GOT3 (cell line): Measurements from ENCODE around the gene CDC42EP5.
"Not testable (repeated sequence)": the region's sequence is repeated elsewhere in the genome, so short reads cannot be mapped to it uniquely, and the experiment has no call there.

ENCODE experiments used
- DNase-seq: peaks from one replicate; lab custom pipeline; 2025; ENCODE audit warnings: mixed read lengths; lab: John Stamatoyannopoulos, UW

CDC42EP5 gene

DNA sequence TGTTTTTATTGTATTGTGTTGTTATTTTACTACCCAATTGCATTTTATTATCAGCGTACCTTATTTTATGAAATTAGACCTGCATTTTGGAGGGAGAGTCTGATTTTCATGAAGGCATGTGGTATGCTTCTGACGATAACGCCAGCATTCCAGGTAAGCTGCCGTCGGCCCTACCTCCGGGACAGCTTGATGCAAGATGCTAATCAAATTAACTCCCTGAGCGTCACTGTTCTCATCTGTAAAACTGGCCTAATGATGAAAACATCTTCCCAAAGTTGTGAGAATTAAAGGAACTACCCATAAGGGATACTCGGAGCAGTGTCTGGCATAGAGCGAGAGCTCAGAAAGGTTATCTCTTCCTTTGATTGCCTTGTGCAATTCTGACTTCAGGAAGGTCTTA is 16.7 kb upstream of the CDC42EP5 start:
- no peak for DNase-seq

DNA sequence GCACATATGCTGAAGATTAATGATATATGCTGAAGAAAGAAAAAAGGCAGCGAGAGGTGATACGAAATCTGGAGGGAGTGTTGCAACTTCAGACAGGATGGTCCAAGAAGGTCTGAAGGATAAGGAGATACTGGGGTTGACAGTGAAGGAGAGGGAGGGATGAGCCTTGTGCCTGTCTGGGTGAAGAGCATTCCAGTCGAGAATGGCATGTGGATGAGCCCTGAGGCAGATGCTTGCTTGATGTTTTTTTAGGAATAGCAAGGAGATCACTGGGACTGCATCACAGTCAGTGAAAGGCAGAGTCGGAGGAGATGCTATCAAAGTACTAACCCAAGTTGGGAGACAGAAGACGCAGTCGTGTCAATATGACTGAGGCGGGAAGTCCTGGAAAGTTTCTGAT is 16.2 kb upstream of the CDC42EP5 start:
- DNase-seq, result no peak

DNA sequence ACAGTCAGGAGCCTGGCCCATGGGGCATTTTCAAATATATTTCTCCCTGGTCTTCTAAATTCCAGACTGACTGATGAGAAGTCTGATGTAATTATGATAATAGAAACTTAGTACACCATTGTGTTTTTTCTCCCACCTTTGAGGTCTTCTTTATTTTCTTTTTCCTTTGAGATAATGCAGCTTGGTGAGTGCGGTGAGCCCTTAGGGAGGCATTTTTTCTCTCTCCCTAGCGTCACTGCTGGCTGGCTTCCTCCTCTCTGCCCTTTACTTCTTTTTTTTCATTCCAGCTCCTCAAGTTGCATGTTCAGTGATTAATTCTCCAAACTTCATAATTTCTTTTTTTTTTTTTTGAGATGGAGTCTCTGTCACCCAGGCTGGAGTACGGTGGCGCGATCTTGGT is 12.8 kb upstream of the CDC42EP5 start:
- DNase-seq, result no peak

DNA sequence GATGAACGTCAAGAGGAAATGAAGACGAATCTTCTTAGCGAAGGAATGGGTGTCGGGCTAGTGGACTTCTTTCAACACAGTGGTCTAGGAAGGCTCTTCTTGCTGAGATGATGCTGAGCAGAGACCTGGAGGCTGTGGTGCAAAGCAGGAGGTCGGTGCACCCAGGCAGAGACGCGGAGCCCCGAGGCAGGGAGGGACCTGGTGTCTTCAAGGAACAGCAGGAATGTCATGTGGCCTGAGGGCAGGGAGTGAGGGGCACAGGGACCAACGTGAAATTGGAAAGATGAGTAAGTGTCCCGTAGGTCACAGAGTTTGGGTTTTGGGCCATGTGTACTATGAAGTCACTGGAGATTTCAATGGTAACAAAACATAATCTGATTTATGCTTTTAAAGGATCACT is 11.4 kb upstream of the CDC42EP5 start:
- no peak for DNase-seq

DNA sequence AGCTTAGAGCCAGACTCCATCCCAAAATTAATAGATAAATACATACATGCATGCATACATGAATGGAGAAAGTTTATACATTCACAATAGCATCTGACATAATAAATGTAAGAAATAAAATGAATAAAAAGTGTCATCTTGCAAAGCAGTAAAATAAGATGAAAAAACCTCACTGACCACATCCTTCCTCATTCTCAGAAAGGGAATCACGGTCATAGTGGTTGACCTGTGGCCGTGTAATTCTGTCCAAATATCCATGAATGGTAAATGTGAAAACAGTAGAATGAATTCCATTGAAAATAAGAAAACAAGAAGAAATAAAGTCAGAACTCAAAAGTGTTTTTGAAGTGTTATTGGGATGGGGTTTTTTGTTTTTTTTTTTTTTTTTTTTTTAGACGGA is 9.8 kb upstream of the CDC42EP5 start:
- no peak for DNase-seq

DNA sequence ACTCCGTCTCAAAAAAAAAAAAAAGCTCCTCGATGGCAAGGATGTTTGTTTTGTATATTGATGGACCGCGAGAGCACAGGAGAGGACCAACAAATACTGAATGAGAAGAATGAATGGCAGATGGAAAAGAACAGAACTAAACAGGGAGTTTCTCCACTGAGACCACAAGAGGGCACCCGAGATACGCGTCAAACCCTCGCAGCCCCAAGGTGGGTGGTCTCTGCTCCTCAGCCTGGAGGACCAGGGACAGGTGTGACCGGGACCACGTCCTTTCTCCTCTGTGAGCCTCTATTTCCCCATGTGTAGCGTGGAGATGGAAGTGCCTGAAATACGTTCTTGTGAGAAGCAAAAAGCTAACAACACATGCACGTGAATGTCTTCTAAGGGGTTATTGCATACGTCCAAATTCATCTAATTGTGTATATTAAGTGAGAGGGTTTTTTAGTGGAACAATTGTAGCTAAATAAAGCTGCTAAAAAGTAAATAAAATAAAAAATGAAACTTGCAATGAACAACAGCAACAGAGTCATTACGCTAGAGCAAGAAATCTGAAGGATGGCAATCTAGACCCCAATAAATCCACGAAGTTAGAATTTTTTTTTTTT is 8.3 kb upstream of the CDC42EP5 start:
- DNase-seq, result no peak

DNA sequence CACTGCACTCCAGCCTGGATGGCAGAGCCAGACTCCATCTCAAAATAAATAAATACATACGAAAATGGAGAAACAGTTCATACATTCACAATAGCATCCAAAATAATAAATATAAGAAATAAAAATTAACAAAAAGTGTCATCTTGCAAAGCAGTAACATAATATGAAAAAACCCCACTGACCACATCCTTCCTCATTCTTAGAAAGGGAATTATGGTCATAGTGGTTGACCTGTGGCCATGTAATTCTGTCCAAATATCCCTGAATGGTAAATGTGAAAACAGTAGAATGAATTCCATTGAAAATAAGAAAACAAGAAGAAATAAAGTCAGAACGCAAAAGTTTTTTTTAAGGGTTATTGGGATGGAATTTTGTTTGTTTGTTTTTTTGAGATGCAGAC is 7.0 kb upstream of the CDC42EP5 start:
- no peak for DNase-seq

DNA sequence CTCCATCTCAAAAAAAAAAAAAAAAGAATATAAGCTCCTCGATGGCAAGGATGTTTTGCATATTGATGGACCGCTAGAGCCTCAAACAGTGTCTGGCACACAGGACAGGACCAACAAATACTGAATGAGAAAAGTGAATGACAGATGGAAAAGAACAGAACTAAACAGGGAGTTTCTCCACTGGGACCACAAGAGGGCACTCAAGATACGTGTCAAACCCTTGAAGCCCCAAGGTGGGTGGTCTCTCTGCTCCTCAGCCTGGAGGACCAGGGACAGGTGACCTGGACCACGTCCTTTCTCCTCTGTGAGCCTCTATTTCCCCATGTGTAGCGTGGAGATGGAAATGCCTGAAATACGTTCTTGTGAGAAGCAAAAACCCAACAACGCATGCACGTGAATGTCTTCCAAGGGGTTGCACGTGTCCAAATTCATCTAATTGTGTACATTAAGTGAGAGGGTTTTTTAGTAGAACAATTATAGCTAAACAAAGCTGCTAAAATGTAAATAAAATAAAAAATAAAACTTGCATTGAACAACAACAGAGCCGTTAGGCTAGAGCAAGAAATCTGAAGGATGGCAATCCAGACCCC is 5.7 kb upstream of the CDC42EP5 start:
- DNase-seq, result no peak

DNA sequence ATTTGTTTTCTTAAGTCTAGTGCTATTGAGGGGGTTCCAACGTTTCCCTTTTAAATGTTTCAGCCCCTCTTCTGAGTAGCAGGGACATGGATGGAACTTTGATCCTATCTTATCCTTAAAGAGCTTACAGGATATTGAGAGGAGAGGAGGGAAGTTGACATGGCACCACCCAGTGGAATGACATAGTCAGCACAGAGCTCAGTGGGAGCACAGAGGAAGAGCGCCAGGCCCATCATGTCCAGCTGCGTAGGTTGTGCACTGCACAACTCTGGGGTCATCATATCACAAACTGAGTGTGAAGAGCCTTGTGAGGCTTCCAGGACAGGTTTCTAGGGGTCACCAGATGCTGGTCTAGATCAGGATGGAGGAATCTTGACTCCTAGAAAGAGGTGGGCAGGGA is 4.6 kb upstream of the CDC42EP5 start:
- no peak for DNase-seq

DNA sequence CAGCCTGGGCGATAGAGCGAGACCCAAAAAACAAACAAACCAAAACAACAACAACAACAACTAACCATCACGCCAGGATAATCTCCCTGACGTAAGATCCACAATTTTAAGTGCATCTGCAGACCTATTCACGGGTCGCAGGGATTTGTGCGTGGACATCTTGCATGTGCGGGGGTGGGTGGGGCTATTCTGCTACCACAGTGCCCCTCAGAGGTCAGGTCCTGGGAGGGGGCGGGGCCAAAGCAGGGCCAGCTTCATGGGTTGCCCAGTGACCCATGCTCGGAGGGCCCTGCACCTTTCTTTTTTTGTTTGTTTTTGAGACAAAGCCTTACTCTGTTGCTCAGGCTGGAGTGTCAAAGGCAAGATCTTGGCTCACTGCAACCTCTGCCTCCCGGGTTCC is 2.6 kb upstream of the CDC42EP5 start:
- no peak for DNase-seq

DNA sequence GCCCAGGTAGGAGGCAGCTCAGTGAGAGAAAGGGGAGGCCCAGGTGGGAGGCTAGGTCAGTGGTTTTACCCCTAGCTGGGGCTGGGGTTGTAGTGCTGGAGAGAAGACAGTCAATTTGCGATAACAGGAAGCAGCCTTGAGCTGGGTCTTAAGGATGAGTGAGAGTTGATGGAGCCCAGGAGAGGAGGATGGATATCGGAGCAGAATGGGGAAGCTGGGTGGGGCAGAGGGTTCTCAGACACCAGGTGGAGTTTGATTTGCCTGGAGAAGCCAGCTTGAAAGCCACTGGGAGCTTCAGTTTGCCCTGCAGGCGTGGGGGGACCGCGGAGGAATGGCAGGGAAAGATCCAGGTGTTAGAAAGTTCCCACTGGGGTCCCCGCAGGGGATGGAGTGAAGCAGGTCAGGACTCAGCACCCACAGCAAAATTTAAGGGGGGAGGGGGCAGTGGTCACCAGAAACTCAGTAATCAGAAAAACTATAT is 836 bp upstream of the CDC42EP5 start:
- no peak for DNase-seq

DNA sequence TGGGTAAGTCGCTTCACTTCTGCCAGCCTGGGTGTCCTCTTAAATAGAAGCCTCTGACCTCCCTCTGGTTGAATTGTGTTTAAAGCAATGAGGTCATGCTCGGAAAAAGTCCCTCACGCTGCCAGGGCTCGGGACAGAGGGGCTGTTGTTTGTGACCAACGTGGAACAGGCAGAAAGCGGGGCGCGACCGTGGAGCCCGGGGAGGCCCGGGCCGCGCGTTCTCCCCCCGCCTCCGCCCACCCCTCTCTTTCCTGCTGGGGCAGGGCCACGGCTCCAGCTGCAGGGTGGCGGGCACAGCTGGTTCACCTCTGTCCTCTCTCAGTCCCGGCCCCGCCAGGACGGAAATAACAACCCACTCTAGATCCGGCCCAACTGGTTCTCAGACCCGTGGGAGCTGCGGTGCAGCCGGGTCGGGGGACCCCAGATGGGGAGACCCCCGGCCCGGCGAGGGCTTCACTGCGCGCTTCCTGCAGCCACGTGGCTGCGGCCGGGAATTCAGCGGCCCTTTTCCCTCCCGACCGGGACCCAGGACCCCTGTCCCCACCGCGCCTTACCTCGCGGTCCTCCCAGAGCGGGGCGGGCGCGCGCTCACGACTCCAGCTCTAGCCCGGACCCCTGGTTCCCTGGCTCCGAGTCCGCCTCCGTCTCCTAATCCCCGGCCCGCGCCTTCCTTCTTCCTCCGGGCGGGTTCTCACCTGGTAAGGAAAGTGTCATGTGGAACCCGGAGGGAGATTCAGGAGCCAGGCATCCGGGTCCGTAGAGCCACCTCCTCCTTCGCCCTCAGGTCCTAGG is 1.9 kb downstream of the CDC42EP5 start:
- no peak for DNase-seq

DNA sequence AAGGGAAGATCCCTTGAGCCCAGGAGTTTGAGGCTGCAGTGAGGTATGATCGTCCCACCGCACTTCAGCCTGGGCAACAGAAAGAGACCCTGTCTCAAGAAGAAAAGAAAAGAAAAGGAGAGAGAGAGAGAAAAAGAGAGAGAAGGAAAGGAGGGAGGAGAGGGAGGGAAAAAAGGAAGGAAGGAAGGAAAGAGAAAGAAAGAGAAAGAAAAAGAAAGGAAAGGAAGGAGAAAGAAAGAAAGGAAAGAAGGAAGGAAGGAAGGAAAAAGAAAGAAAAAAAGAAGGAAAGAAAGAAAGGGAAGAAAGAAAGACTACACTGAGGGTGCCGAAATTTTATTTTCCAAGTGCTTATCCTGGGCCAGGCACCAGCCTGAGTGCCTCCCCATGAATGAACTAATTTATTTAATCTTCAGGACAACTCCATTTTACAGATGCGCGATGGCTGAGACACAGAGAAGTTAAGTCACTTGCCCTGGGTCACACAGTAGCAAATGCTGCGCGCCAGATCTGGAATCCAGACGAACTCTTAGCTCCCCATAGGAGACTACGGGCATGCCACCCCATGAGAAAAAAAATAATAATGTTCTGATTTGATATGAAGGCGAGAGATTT is 2.7 kb downstream of the CDC42EP5 start:
- DNase-seq, result no peak

DNA sequence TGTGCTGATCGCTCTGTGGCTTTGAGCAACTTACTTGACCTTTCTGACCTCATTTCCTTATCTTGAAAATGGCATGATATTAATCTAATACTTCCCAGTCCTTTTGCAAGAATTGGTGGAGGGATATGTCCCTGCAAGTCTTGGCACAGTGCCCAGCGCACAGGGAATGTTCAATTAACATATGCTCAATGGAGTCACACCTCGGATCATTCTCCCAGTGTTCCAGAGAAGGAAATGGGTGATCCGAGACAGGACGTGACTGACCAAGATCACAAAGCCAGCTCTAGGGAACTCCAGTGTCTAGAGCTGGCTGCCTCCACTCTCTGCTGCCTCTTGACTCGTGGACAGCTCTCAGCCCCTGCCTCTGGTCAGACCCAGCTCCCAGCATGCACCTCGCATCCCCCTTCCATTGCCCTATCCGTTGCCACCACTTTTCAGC is 3.6 kb downstream of the CDC42EP5 start:
- no peak for DNase-seq

DNA sequence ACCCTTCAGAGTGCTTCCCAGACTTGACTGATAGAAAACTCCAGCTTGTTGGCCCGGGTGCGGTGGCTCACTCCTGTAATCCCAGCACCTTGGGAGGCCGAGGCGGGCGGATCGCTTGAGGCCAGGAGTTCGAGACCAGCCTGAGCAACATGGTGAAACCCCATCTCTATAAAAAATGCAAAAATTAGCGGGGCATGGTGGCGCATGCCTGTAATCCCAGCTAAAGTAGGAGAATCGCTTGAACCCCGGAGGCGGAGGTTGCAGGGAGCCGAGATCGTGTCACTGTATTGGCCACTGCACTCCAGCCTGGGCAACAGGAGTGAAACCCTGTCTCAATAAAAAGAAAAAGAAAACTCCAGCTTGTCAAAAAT is 7.0 kb downstream of the CDC42EP5 start:
- DNase-seq, result not testable (repeated sequence)

DNA sequence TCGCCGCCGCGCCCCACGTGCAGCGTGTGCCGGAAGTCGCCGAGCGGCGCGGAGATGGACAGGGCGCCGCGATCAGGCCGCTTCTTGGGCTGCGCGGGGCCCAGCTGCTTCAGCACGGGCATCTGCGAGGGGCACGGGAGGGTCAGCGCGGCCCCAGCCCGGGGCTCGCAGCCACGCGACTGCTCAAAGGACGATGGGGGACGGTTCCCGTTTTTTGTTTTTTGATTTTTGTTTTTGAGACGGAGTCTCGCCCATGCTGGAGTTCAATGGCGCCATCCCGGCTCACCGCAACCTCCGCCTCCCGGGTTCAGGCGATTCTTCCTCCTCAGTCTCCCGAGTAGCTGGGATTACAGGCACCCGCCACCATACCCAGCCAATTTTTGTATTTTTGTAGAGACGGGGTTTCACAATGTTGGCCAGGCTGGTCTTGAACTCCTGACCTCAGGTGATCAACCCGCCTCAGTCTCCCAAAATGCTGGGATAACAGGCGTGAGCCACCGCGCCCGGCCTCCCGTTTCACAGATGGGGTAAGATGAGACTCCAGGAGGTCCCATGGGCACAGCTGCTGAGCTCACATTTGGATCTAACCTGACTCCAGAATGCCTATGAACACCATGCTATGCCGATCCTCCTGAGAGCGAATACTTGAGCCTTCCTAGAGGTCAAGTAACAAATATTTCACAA is 7.5 kb downstream of the CDC42EP5 start:
- no peak for DNase-seq

DNA sequence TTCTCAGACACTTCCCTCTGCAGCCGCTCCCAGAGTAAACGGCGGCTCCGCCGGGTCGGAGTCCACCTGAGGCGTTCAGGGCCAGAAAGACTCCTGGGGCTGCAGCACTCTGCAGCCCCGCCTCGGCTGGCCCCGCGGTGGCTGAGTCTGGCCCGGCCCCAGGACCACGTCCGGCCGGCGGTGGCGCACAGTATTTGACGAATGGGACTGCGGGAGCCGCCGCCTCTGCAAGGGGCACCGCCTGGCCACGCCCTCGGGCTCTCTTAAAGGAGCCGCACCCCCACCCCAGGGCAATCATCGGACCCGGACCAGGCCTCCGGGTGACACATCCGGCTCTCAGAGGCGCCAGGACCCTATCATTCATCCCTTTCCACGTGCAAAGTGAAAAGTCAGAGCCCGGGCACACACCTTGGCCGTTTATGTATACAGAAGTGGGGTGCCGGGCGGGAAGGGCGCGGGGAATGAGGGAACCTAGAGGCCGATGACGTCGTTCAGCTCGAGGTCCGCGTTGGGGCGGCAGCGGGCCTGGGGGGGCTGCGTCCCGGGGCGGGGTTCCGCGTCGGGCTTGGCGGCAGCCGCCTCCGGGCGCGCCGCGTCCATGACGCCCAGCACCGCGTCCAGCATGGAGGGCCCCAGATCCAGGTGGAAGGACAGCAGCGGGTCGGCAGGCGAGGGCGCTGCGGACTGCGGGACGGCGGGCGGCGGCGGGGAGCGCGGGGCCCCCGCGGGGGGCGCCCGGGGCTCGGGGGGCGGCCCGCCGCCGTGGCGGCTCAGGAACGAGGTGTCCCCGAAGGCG is 8.3 kb downstream of the CDC42EP5 start:
- DNase-seq, result peak; percentile 61

DNA sequence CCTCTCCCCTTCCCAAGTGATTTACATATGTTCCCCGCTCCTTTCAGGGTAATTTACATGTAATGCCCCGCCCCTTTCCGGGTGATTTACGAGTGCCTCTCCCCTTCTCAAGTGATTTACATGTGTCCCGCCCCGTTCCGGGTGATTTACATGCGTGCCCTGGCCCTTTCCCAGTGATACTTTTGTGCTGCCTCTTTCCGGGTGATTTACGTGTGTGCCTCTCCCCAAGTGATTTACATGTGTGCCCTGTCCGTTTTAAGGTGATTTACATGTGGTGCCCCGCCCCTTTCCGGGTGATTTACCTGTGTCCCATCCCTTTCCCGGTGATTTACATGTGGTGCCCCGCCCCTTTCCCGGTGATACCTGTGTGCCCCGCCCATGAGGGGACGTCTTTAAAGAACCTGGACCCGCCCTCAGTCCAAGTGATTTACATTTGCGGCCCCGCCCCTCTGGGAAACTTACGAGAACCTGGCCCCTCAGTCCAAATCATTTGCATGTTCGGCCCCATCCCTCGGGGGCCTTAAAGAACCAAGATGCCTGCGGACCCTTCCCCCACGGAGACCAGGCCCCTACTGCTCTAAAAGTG is 9.0 kb downstream of the CDC42EP5 start:
- DNase-seq, result peak; percentile 66

DNA sequence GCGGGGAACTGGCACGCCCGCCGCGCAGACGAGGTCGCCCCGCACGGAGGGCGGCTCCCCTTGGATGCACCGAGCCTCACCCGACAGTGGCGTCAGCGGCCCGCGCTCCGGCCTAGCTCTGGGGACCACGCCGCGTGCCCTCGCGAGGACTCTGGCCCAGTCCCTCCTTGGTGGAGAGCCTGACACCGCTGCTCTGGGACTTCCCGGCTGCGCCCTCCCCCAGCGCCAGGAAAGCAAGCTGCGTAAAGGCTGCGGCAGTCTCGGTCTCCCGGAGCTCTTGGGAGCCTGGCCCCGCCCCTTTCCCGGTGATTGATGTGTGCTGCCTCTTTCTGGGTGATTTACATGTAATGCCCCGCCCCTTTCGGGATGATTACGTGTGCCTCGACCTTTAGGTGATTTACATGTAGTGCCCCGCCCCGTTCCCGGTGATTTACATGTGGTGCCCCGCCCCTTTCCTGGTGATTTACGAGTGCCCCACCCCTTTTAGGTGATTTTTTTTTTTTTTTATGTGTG is 9.5 kb downstream of the CDC42EP5 start, which contains the start of gene LENG9:
Gene LENG9, minus strand, starts transcription at position 248 of the 513 bp plus-strand sequence. CDS start 252 bp downstream, outside the sequence.
- peak; percentile 79 for DNase-seq

DNA sequence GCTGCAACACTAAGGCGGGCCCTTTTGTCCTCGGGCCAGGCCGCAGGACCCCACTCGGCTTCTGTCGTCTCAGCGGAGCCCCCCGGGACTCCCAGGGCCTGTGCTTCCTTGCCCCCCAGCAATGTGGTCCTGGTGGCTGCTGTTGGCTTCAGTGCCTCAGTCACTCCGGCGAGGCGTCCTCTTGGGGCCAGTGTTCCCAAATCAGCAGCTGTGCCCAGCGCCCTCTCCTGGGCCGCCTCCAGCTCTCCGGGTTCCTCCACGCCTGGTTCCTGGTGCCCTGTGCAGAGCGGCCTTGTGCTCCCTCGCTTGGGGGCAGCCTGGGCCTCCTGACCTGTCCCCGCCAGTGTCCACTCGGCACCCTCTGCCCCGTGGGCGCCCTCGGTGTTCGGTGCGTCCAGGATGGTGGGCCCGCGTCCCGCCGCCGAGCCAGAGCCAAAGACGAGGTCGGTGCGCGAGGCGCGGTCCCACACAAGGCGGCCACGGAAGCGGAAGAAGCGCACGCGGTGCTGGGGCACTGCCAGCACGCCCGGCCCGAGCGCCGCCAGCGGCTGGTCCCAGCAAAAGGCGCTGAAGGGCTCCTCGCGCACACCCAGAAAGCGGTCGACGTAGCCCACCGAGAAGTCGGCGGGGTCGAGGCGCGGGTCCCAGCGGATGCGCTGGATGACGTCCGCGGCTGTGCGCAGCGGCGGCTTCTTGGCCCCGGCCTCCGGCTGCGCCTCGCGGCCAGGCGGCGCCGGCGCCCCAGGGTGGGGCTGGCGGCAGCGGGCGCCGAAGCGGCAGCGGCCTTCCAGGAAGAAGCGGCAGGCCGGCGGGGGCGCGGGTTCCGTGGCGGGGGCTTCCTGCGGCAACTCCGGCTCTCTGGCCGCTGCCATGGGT is 10.2 kb downstream of the CDC42EP5 start:
- no peak for DNase-seq
